Astrocyte of the spinal cord (primary cell): ENCODE measurements around the gene ZNF573.
"Not testable (repeated sequence)": the region's sequence is repeated elsewhere in the genome, so short reads cannot be mapped to it uniquely, and the experiment has no call there.

ENCODE experiments used
- DNase-seq: peaks from one replicate; pipeline ENCODE4 v3.0.0; 2011; ENCODE audit warnings: low read depth, low spot score
- H3K4me3 ChIP-seq: 2 replicates; pipeline ENCODE4 v1.5.1; 2011; ENCODE audit warnings: low read depth, mild to moderate bottlenecking, low read length, moderate library complexity
- in situ Hi-C: cut with HindIII; loops from 2 replicates; pipeline ENCODE4 v1.10.0; 2017; ENCODE audit warnings: low sequenced_read_pairs
- TF ChIP-seq, protein P1 (sequence below): IDR thresholded peaks from 2 replicates; pipeline ENCODE4 v1.5.1; 2012; ENCODE audit warnings: low read depth, mild to moderate bottlenecking, low read length, inconsistent platforms

The ZNF573 gene

GRCh38 chr19:37790244-37790925, 11.0 kb upstream of the ZNF573 start:
- no peak overlapping the region for H3K4me3 ChIP-seq
- in situ Hi-C loops: no loop called here
- DNase-seq: no peak
- TF ChIP-seq, protein P1, sequence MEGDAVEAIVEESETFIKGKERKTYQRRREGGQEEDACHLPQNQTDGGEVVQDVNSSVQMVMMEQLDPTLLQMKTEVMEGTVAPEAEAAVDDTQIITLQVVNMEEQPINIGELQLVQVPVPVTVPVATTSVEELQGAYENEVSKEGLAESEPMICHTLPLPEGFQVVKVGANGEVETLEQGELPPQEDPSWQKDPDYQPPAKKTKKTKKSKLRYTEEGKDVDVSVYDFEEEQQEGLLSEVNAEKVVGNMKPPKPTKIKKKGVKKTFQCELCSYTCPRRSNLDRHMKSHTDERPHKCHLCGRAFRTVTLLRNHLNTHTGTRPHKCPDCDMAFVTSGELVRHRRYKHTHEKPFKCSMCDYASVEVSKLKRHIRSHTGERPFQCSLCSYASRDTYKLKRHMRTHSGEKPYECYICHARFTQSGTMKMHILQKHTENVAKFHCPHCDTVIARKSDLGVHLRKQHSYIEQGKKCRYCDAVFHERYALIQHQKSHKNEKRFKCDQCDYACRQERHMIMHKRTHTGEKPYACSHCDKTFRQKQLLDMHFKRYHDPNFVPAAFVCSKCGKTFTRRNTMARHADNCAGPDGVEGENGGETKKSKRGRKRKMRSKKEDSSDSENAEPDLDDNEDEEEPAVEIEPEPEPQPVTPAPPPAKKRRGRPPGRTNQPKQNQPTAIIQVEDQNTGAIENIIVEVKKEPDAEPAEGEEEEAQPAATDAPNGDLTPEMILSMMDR: no peak

- H3K4me3 ChIP-seq: peak overlapping the region; percentile 60
- in situ Hi-C loops: no loop called here
- DNase-seq: no peak
- TF ChIP-seq, protein P1: no peak
These were observed 716 bp downstream of the ZNF573 start for GRCh38 chr19:37778613-37779126.

DNA sequence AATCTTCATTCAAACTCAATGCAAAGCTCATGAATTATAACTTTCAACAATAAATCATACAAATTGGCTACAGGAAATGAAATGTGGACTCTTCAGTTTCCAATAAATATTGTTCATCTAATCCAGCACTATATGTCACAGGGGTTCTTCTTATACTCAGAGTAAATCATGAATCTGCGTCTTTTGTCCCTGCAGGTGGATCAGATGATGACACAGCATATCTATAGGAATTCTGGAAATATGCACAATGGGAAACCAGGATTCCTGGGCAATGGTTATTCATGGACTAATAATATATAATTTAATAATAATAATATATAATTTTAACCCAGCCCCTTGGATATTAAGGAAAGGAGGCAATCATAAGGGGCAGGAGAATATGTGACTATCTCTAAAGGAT, 8.4 kb downstream of the ZNF573 start:
- TF ChIP-seq, protein P1: no peak
- DNase-seq: no peak
- no peak overlapping the region for H3K4me3 ChIP-seq
- in situ Hi-C loops: no loop called here

DNA sequence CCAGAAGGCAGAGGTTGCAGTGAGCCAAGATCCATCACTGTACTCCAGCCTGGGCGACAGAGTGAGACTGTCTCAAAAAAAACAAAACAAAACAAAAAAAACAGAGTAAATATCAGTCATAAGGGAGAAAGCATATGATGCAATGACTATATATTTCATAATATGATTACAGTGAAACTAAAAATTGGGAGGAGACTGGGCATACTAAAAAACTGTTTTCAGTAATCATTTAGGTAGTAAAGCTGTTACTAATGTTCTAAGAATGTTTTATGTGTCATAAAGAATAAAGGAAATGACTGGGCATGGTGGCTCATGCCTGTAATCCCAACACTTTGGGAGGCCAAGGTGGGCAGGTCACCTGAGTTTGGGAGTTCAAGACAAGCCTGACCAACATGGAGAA, 15.9 kb downstream of the ZNF573 start:
- TF ChIP-seq, protein P1: no peak
- in situ Hi-C loops: no loop called here
- no peak overlapping the region for H3K4me3 ChIP-seq
- DNase-seq: no peak

GRCh38 chr19:37757683-37758082, 21.7 kb downstream of the ZNF573 start:
- in situ Hi-C loops, DNase-seq, H3K4me3 ChIP-seq: not testable (repeated sequence)

- in situ Hi-C loops: no loop called here
- no peak for DNase-seq
- TF ChIP-seq, protein P1: no peak
- no peak overlapping the region for H3K4me3 ChIP-seq
These were observed 41.0 kb downstream of the ZNF573 start for GRCh38 chr19:37738371-37738770.

DNA sequence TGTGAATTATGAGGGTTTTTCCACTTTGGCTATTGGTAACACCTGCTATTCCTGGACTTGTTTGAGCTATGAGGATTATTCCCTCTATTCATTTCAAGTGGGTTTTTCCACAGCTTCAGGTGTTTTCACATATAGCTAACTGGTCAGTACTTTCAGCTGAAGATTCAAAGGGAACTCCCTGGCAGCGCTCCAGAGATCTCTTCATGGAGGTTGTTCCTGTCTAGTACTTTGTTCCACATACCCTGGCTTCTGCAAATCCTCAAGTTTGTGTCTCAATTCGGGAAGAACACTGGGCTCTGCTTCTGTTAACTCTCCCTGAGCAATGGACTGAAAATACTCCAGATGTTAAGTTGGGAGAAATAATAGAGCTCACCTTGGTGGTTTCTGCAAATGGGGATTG, 54.2 kb downstream of the ZNF573 start:
- H3K4me3 ChIP-seq: no peak overlapping the region
- in situ Hi-C loops: no loop called here
- TF ChIP-seq, protein P1: no peak
- no peak for DNase-seq
